Panc1 (cell line): ENCODE measurements around the gene EDAR. TPM values are rescaled to one million over a fixed set of nuclear protein-coding genes. Genes with fewer than 3 reads are reported as not detected.

Experiments
- ATAC-seq: fragments of 200-7000 bp; cut with Tn5 transposase; 2 replicates; pipeline ENCODE4 v1.9.1; 2020; ENCODE audit warnings: mild to moderate bottlenecking, moderate library complexity
- BruUV-seq: library from RNA; stranded (reverse); fragments of 400-500 nt; replicated peaks from 2 replicates; lab custom pipeline; 2021; lab: Mats Ljungman, UMichigan
- CTCF ChIA-PET: fragments of 300-600 bp; sonication (Branson Sonifier 250); formaldehyde crosslinking; loops from one replicate; lab custom pipeline; 2022; ENCODE audit warnings: antibody characterized with exemption; lab: Charles Lee
- POLR2A ChIA-PET: fragments of 300-600 bp; sonication (Branson Sonifier 250); formaldehyde crosslinking; loops from one replicate; lab custom pipeline; 2022; ENCODE audit warnings: antibody characterized with exemption; lab: Charles Lee
- DNase-seq: peaks from one replicate; pipeline ENCODE4 v3.0.0-alpha.2; 2010; ENCODE audit warnings: low read depth, low spot score
- H3K27ac ChIP-seq: 2 replicates; pipeline ENCODE4 v1.5.1; 2011; ENCODE audit warnings: mild to moderate bottlenecking, low read length, inconsistent platforms
- H3K27me3 ChIP-seq: fragments of 200-500 bp; sonication (Bioruptor generic); 2 replicates; pipeline ENCODE4 v1.6.0; 2014; ENCODE audit warnings: low read length, inconsistent platforms; ENCODE audit not compliant: control insufficient read depth, insufficient read depth
- H3K36me3 ChIP-seq: fragments of 200-500 bp; sonication (Bioruptor generic); 2 replicates; pipeline ENCODE4 v1.5.1; 2014; ENCODE audit warnings: inconsistent platforms, mild to moderate bottlenecking, low read length, moderate library complexity; ENCODE audit not compliant: control insufficient read depth, insufficient read depth
- H3K4me1 ChIP-seq: 2 replicates; pipeline ENCODE4 v1.5.1; 2011; ENCODE audit warnings: inconsistent platforms, mild to moderate bottlenecking, low read length, moderate library complexity; ENCODE audit not compliant: control insufficient read depth, insufficient read depth
- H3K4me3 ChIP-seq, 2 experiments: 2 replicates each; pipeline ENCODE4 v1.5.1; 2011 to 2012; ENCODE audit warnings: low read depth in 2 of 2, low read length in 2 of 2, mild to moderate bottlenecking in 2 of 2, inconsistent platforms in 1 of 2, moderate library complexity in 1 of 2
- H3K9me3 ChIP-seq: fragments of 200-500 bp; sonication (Bioruptor generic); 2 replicates; pipeline ENCODE4 v1.5.1; 2014; ENCODE audit warnings: low read depth, mild to moderate bottlenecking, inconsistent platforms, low read length, moderate library complexity; ENCODE audit not compliant: control insufficient read depth, insufficient read depth
- POLR2AphosphoS5 ChIP-seq: IDR thresholded peaks from 2 replicates; pipeline ENCODE4 v1.6.1; 2012; ENCODE audit warnings: mild to moderate bottlenecking, low read depth, low read length, moderate library complexity
- SIN3A ChIP-seq: IDR thresholded peaks from 2 replicates; pipeline ENCODE4 v1.6.1; 2012; ENCODE audit warnings: low read depth, mild to moderate bottlenecking, low read length, moderate library complexity, borderline replicate concordance; ENCODE audit not compliant: insufficient read depth
- TCF7L2 ChIP-seq: IDR thresholded peaks from 2 replicates; pipeline ENCODE4 v1.6.1; 2011; ENCODE audit warnings: mild to moderate bottlenecking, low read depth, low read length, inconsistent platforms
- in situ Hi-C: cut with HindIII; loops from 2 replicates; pipeline ENCODE4 v1.10.0; 2016; ENCODE audit warnings: low sequenced_read_pairs, low pct_unique_long_range_greater_than_20kb
- intact Hi-C: fragments of 100-400 bp; cut with micrococcal nuclease; formaldehyde crosslinking; loops from one replicate; pipeline ENCODE4 v1.10.0; 2022; ENCODE audit not compliant: unreplicated experiment
- total RNA-seq: library from RNA; stranded (reverse); gene quantifications from one replicate; pipeline ENCODE4 v1.2.1, GENCODE V29; 2021; ENCODE audit not compliant: unreplicated experiment
- TF ChIP-seq, protein P1 (sequence below), 2 experiments: IDR thresholded peaks; 2 replicates each; pipeline ENCODE4 v1.6.1; 2011 to 2012; ENCODE audit warnings: low read depth in 2 of 2, control low read depth in 1 of 2, low read length in 1 of 2, mild to moderate bottlenecking in 1 of 2, moderate library complexity in 1 of 2; ENCODE audit not compliant: insufficient read depth in 1 of 2
- TF ChIP-seq, protein P2 (sequence below): fragments of 450-650 bp; IDR thresholded peaks from 2 replicates; pipeline ENCODE4 v1.5.1; 2017; ENCODE audit warnings: mild to moderate bottlenecking

EDAR gene
- total RNA-seq, 1 experiment from 2014 or later, result not detected

DNA sequence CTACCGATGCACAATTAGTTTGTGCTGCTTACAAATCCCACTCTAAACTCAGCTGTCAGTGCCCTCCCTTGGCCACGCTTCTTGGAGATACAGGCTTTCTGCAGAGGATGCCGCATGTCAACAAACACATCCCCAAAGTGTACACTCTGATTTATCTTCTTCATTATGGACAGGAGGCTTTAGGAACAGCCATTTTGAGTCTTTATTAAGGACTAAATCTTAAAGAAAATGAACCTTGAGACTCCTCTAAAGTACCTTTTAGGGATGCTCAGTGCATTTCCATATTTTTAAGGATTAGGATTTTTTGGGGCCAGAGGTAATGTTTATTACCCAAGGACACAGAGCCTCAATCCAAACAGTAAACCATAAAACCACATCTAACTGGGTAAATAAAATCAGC is 6.0 kb downstream of the EDAR start:
- in situ Hi-C loops, result loop anchor here (10.0 kb wide), 1 partner anchor 48 kb away; no protein-coding TSS in a partner anchor
- H3K4me1 ChIP-seq, result no peaks in the 10 kb centered on the region; the same call in 1 of the 2 replicates
- ATAC-seq, result no peak
- no peaks in the 10 kb centered on the region; the same call in 1 of the 2 replicates for H3K36me3 ChIP-seq
- no TSS peak for BruUV-seq
- H3K4me3 ChIP-seq, result no peak overlapping the region
- no peak overlapping the region for H3K27ac ChIP-seq
- TF ChIP-seq, protein P1, sequence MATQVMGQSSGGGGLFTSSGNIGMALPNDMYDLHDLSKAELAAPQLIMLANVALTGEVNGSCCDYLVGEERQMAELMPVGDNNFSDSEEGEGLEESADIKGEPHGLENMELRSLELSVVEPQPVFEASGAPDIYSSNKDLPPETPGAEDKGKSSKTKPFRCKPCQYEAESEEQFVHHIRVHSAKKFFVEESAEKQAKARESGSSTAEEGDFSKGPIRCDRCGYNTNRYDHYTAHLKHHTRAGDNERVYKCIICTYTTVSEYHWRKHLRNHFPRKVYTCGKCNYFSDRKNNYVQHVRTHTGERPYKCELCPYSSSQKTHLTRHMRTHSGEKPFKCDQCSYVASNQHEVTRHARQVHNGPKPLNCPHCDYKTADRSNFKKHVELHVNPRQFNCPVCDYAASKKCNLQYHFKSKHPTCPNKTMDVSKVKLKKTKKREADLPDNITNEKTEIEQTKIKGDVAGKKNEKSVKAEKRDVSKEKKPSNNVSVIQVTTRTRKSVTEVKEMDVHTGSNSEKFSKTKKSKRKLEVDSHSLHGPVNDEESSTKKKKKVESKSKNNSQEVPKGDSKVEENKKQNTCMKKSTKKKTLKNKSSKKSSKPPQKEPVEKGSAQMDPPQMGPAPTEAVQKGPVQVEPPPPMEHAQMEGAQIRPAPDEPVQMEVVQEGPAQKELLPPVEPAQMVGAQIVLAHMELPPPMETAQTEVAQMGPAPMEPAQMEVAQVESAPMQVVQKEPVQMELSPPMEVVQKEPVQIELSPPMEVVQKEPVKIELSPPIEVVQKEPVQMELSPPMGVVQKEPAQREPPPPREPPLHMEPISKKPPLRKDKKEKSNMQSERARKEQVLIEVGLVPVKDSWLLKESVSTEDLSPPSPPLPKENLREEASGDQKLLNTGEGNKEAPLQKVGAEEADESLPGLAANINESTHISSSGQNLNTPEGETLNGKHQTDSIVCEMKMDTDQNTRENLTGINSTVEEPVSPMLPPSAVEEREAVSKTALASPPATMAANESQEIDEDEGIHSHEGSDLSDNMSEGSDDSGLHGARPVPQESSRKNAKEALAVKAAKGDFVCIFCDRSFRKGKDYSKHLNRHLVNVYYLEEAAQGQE (IDR thresholded peaks at IDR 0.05; ENCODE audit: insufficient read depth in 1 of 2, low read depth in 2 of 2, low read length in 1 of 2), result no peak
- TF ChIP-seq, protein P2, sequence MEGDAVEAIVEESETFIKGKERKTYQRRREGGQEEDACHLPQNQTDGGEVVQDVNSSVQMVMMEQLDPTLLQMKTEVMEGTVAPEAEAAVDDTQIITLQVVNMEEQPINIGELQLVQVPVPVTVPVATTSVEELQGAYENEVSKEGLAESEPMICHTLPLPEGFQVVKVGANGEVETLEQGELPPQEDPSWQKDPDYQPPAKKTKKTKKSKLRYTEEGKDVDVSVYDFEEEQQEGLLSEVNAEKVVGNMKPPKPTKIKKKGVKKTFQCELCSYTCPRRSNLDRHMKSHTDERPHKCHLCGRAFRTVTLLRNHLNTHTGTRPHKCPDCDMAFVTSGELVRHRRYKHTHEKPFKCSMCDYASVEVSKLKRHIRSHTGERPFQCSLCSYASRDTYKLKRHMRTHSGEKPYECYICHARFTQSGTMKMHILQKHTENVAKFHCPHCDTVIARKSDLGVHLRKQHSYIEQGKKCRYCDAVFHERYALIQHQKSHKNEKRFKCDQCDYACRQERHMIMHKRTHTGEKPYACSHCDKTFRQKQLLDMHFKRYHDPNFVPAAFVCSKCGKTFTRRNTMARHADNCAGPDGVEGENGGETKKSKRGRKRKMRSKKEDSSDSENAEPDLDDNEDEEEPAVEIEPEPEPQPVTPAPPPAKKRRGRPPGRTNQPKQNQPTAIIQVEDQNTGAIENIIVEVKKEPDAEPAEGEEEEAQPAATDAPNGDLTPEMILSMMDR, result no peak
- no peak for TF ChIP-seq SIN3A
- TF ChIP-seq POLR2AphosphoS5, result no peak
- no peak for TF ChIP-seq TCF7L2
- DNase-seq, result no peak
- CTCF ChIA-PET, result no interaction called here
- peaks cover 14% of the 10 kb centered on the region for H3K27me3 ChIP-seq
- POLR2A ChIA-PET, result no interaction called here
- intact Hi-C loops, result no loop called here
- no peaks in the 10 kb centered on the region for H3K9me3 ChIP-seq

DNA sequence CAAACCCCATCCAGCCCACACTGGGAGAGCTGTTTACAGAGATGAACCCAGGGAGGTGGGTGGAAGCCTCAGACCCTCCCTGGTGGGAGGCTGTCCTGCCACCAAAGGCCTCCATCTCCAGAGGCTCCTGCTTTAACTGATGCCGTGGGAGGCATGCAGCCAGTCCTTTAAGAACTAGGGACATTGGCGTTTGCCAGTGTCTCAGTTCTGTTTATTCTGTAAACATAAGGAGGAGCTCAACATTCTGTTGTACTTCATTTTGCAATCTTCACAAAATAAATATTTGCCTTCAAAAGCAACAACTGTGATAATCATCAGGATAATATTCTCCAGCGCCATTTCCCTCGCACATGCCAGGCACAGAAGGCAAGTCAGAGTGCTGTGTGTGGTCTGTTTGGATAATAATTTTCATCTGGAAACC is 6.8 kb downstream of the EDAR start:
- Histone ChIP-seq H3K27ac (no peak overlapping the region), H3K27me3 (peaks cover 14% of the 10 kb centered on the region), H3K4me3 (no peak overlapping the region), H3K9me3 (no peaks in the 10 kb centered on the region), H3K4me1 (no peaks in the 10 kb centered on the region; the same call in 1 of the 2 replicates), H3K36me3 (no peaks in the 10 kb centered on the region; the same call in 1 of the 2 replicates)
- TF ChIP-seq SIN3A, result no peak
- TF ChIP-seq POLR2AphosphoS5, result no peak
- TF ChIP-seq, protein P2, result no peak
- TF ChIP-seq, protein P1 (IDR thresholded peaks at IDR 0.05; ENCODE audit: insufficient read depth in 1 of 2, low read depth in 2 of 2, low read length in 1 of 2), result no peak
- TF ChIP-seq TCF7L2, result no peak
- intact Hi-C loops (no loop called here), in situ Hi-C loops (loop anchor here (10.0 kb wide), 1 partner anchor 47 kb away; no protein-coding TSS in a partner anchor)
- no peak for DNase-seq
- no TSS peak for BruUV-seq
- ATAC-seq, result no peak
- POLR2A ChIA-PET, result no interaction called here
- CTCF ChIA-PET, result no interaction called here
